Liver (tissue), 9 donors: ENCODE results near the gene OXCT1. TPM values are rescaled to one million over a fixed set of nuclear protein-coding genes. Genes with fewer than 3 reads are reported as not detected.
"Not testable (repeated sequence)": the region's sequence is repeated elsewhere in the genome, so short reads cannot be mapped to it uniquely, and the experiment has no call there.

ENCODE experiments used
- DNase-seq: peaks from one replicate; pipeline ENCODE4 v3.0.0-alpha.2; 2017; ENCODE audit warnings: low spot score
- H3K27ac ChIP-seq, 2 donors: one replicate each; pipeline ENCODE4 v1.7.0; 2013; ENCODE audit warnings: inconsistent platforms in 2 of 2, low read length in 2 of 2, control low read depth in 1 of 2, low read depth in 1 of 2, mild to moderate bottlenecking in 1 of 2
- H3K27me3 ChIP-seq, 4 donors: one replicate each; pipeline versions ENCODE4 v1.6.1 to v1.7.0; 2013; ENCODE audit warnings: low read length in 3 of 4, inconsistent platforms in 1 of 4, mild to moderate bottlenecking in 1 of 4, moderate library complexity in 1 of 4; ENCODE audit not compliant: control insufficient read depth in 4 of 4, insufficient read depth in 4 of 4
- H3K36me3 ChIP-seq, 4 donors: one replicate each; pipeline versions ENCODE4 v1.6.1 to v1.7.0; 2013; ENCODE audit warnings: low read length in 3 of 4, mild to moderate bottlenecking in 3 of 4, low read depth in 1 of 4, moderate library complexity in 1 of 4; ENCODE audit not compliant: control insufficient read depth in 4 of 4, insufficient read depth in 3 of 4
- H3K4me1 ChIP-seq, 4 donors: one replicate each; pipeline versions ENCODE4 v1.6.1 to v1.7.0; 2013; ENCODE audit warnings: low read length in 3 of 4, mild to moderate bottlenecking in 3 of 4, moderate library complexity in 1 of 4; ENCODE audit not compliant: control insufficient read depth in 4 of 4, insufficient read depth in 4 of 4
- H3K4me3 ChIP-seq, 3 donors: one replicate each; pipeline versions ENCODE4 v1.6.1 to v1.7.0; 2013; ENCODE audit warnings: low read length in 3 of 3, control low read depth in 1 of 3, low read depth in 1 of 3, mild to moderate bottlenecking in 1 of 3
- H3K9ac ChIP-seq, 2 donors: one replicate each; pipeline ENCODE4 v1.7.0; 2013; ENCODE audit warnings: low read length in 2 of 2, mild to moderate bottlenecking in 2 of 2, moderate library complexity in 2 of 2, control low read depth in 1 of 2, low read depth in 1 of 2
- H3K9me3 ChIP-seq, 4 donors: one replicate each; pipeline versions ENCODE4 v1.6.1 to v1.7.0; 2013; ENCODE audit warnings: low read length in 3 of 4; ENCODE audit not compliant: control insufficient read depth in 4 of 4
- CTCF ChIP-seq: fragments of 150-350 bp; IDR thresholded peaks from 2 replicates; pipeline ENCODE4 v1.5.1; 2017; ENCODE audit warnings: improper control_type of control experiment, low read depth, low read length; ENCODE audit not compliant: missing input control
- EGR1 ChIP-seq, 2 donors: IDR thresholded peaks; 2 replicates each; pipeline ENCODE4 v1.6.1; 2016 to 2018; ENCODE audit warnings: antibody characterized with exemption in 2 of 2, low read depth in 2 of 2
- FOXA1 ChIP-seq: IDR thresholded peaks from 2 replicates; pipeline ENCODE4 v1.6.1; 2016; ENCODE audit warnings: antibody characterized with exemption
- FOXA2 ChIP-seq: IDR thresholded peaks from 2 replicates; pipeline ENCODE4 v1.6.1; 2016; ENCODE audit warnings: antibody characterized with exemption
- GABPA ChIP-seq, 2 donors: IDR thresholded peaks in 1 of 2; conservative IDR thresholded peaks in 1 of 2; 2 replicates each; pipeline ENCODE4 v1.6.1; 2016; ENCODE audit warnings: antibody characterized with exemption in 2 of 2, mild to moderate bottlenecking in 1 of 2, moderate library complexity in 1 of 2
- HNF4A ChIP-seq, 2 donors: conservative IDR thresholded peaks; 2 replicates each; pipeline ENCODE4 v1.6.1; 2016; ENCODE audit warnings: antibody characterized with exemption in 2 of 2, mild to moderate bottlenecking in 2 of 2
- HNF4G ChIP-seq: IDR thresholded peaks from 2 replicates; pipeline ENCODE4 v1.6.1; 2016; ENCODE audit warnings: antibody characterized with exemption
- JUND ChIP-seq, 2 donors: IDR thresholded peaks; 2 replicates each; pipeline ENCODE4 v1.6.1; 2016; ENCODE audit warnings: antibody characterized with exemption in 2 of 2
- MAX ChIP-seq: IDR thresholded peaks from 2 replicates; pipeline ENCODE4 v1.6.1; 2016; ENCODE audit warnings: antibody characterized with exemption
- NR2F2 ChIP-seq: IDR thresholded peaks from 2 replicates; pipeline ENCODE4 v1.6.1; 2016; ENCODE audit warnings: antibody characterized with exemption
- RAD21 ChIP-seq, 2 donors: IDR thresholded peaks; 2 replicates each; pipeline ENCODE4 v1.6.1; 2016; ENCODE audit warnings: antibody characterized with exemption in 2 of 2, mild to moderate bottlenecking in 2 of 2
- RXRA ChIP-seq, 2 donors: IDR thresholded peaks; 2 replicates each; pipeline ENCODE4 v1.6.1; 2017 to 2018; ENCODE audit warnings: antibody characterized with exemption in 2 of 2, mild to moderate bottlenecking in 1 of 2
- SP1 ChIP-seq: IDR thresholded peaks from 2 replicates; pipeline ENCODE4 v1.6.1; 2018; ENCODE audit warnings: antibody characterized with exemption, mild to moderate bottlenecking
- TAF1 ChIP-seq: conservative IDR thresholded peaks from 2 replicates; pipeline ENCODE4 v1.6.1; 2016; ENCODE audit warnings: antibody characterized with exemption, mild to moderate bottlenecking
- YY1 ChIP-seq: IDR thresholded peaks from 2 replicates; pipeline ENCODE4 v1.6.1; 2016; ENCODE audit warnings: antibody characterized with exemption, mild to moderate bottlenecking
- ZBTB33 ChIP-seq: IDR thresholded peaks from 2 replicates; pipeline ENCODE4 v1.6.1; 2016; ENCODE audit warnings: antibody characterized with exemption
- WGBS: extraction: QIAGEN DNeasy Blood & Tissue Kit; methylation state at CpG from one replicate; pipeline ENCODE4 v1.1.7; 2013; 5-methylcytosine and 5-hydroxymethylcytosine counted together
- polyA plus RNA-seq, 2 donors: library from polyadenylated mRNA; stranded (reverse) in 1 of 2; unstranded in 1 of 2; fragments of 200-250 nt in 1 of 2; fragments of >200 nt in 1 of 2; fragmentation: Nextera tagmentation in 1 of 2; extraction: Ambion mirVana in 1 of 2; gene quantifications; one replicate each; pipeline versions ENCODE4 v1.2.1 to v1.2.3, GENCODE V29; 2013 to 2015
- total RNA-seq, 2 donors: library from RNA; depleted of rRNA; stranded (reverse); fragments of >200 nt; gene quantifications; one replicate each; pipeline ENCODE4 v1.2.3, GENCODE V29; 2014
- TF ChIP-seq, protein P1 (sequence below): IDR thresholded peaks from 2 replicates; pipeline ENCODE4 v1.6.1; 2016; ENCODE audit warnings: antibody characterized with exemption
- TF ChIP-seq, protein P2 (sequence below): IDR thresholded peaks from 2 replicates; pipeline ENCODE4 v1.6.1; 2016; ENCODE audit warnings: antibody characterized with exemption, mild to moderate bottlenecking
- donor health status: healthy.
- donor health status: healthy.
- donor health status: healthy.
- donor health status: healthy.
- donor health status: healthy.

Gene OXCT1
- total and polyA plus RNA-seq, 4 donors, result 0.72 to 10.7 (median 1.1) TPM

GRCh38 chr5:41716382-41716781 lies 153.8 kb downstream of the OXCT1 start (continued):
- no peak for TF ChIP-seq RXRA (IDR thresholded peaks at IDR 0.05)
- TF ChIP-seq FOXA1, result no peak
- TF ChIP-seq TAF1, result no peak
- no peak for TF ChIP-seq HNF4G
- TF ChIP-seq RAD21 (IDR thresholded peaks at IDR 0.05), result no peak
- TF ChIP-seq FOXA2, result no peak

GRCh38 chr5:41714446-41714845 lies 155.8 kb downstream of the OXCT1 start:
- not testable (repeated sequence) for H3K36me3 ChIP-seq, H3K27me3 ChIP-seq, H3K9me3 ChIP-seq, DNase-seq, H3K9ac ChIP-seq, H3K4me1 ChIP-seq, H3K4me3 ChIP-seq, H3K27ac ChIP-seq

- H3K27me3 ChIP-seq, result no peaks in the 10 kb centered on the region
- no peak for DNase-seq
- no peak overlapping the region for H3K9ac ChIP-seq
- H3K9me3 ChIP-seq, result peaks cover 0 to 13% (median 7%) of the 10 kb centered on the region in 4 donors
- H3K4me3 ChIP-seq, result no peak overlapping the region
- TF ChIP-seq EGR1 (IDR thresholded peaks at IDR 0.05; ENCODE audit: low read depth in 2 of 2), result no peak
- no peak for TF ChIP-seq JUND (IDR thresholded peaks at IDR 0.05)
- TF ChIP-seq, protein P1, sequence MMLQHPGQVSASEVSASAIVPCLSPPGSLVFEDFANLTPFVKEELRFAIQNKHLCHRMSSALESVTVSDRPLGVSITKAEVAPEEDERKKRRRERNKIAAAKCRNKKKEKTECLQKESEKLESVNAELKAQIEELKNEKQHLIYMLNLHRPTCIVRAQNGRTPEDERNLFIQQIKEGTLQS, result no peak
- TF ChIP-seq, protein P2, sequence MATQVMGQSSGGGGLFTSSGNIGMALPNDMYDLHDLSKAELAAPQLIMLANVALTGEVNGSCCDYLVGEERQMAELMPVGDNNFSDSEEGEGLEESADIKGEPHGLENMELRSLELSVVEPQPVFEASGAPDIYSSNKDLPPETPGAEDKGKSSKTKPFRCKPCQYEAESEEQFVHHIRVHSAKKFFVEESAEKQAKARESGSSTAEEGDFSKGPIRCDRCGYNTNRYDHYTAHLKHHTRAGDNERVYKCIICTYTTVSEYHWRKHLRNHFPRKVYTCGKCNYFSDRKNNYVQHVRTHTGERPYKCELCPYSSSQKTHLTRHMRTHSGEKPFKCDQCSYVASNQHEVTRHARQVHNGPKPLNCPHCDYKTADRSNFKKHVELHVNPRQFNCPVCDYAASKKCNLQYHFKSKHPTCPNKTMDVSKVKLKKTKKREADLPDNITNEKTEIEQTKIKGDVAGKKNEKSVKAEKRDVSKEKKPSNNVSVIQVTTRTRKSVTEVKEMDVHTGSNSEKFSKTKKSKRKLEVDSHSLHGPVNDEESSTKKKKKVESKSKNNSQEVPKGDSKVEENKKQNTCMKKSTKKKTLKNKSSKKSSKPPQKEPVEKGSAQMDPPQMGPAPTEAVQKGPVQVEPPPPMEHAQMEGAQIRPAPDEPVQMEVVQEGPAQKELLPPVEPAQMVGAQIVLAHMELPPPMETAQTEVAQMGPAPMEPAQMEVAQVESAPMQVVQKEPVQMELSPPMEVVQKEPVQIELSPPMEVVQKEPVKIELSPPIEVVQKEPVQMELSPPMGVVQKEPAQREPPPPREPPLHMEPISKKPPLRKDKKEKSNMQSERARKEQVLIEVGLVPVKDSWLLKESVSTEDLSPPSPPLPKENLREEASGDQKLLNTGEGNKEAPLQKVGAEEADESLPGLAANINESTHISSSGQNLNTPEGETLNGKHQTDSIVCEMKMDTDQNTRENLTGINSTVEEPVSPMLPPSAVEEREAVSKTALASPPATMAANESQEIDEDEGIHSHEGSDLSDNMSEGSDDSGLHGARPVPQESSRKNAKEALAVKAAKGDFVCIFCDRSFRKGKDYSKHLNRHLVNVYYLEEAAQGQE, result no peak
- TF ChIP-seq HNF4G, result no peak
- no peak for TF ChIP-seq RAD21 (IDR thresholded peaks at IDR 0.05)
- TF ChIP-seq GABPA (IDR thresholded peaks at IDR 0.05 in 1 of 2, conservative IDR thresholded peaks at IDR 0.05 in 1 of 2), result no peak
- no peak for TF ChIP-seq ZBTB33
- TF ChIP-seq TAF1, result no peak
- TF ChIP-seq NR2F2, result no peak
- no peak for TF ChIP-seq YY1
- TF ChIP-seq HNF4A (conservative IDR thresholded peaks at IDR 0.05), result no peak
- no peak for TF ChIP-seq RXRA (IDR thresholded peaks at IDR 0.05)
- no peak for TF ChIP-seq CTCF
- no peak for TF ChIP-seq SP1
- no peak for TF ChIP-seq FOXA1
- no peak for TF ChIP-seq MAX
- TF ChIP-seq FOXA2, result no peak
- H3K4me1 ChIP-seq, result no peaks in the 10 kb centered on the region
- no peak overlapping the region for H3K27ac ChIP-seq
- WGBS, result 57% methylated on average over 2 of the region's 2 CpGs
- no peaks in the 10 kb centered on the region for H3K36me3 ChIP-seq
Observed at GRCh38 chr5:41708604-41708940, 161.7 kb downstream of the OXCT1 start.
